ENCODE data around the gene SEPTIN8.

SEPTIN8 gene

GRCh38 chr5:132777209-132778069 is at the start of gene SEPTIN8:
Gene SEPTIN8 (minus strand): TSS chr5:132777239. CDS start chr5:132777137, 102 bp downstream.
- DNase-seq, result no peak

GRCh38 chr5:132826424-132827082 is 49.5 kb upstream of the SEPTIN8 start:
- DNase-seq, result no peak

GRCh38 chr5:132825834-132826391 is 48.9 kb upstream of the SEPTIN8 start:
- DNase-seq, result no peak

- DNase-seq, result no peak
These were observed 48.2 kb upstream of the SEPTIN8 start for GRCh38 chr5:132825033-132825833.

- DNase-seq, result no peak
These were observed 47.4 kb upstream of the SEPTIN8 start for GRCh38 chr5:132824426-132824825.

GRCh38 chr5:132823481-132824050 is 46.5 kb upstream of the SEPTIN8 start:
- DNase-seq, result no peak

GRCh38 chr5:132822650-132823480 is 45.8 kb upstream of the SEPTIN8 start:
- DNase-seq, result no peak

- DNase-seq, result no peak
These were observed 44.8 kb upstream of the SEPTIN8 start for GRCh38 chr5:132821791-132822190.

GRCh38 chr5:132821350-132821749 is 44.3 kb upstream of the SEPTIN8 start:
- no peak for DNase-seq

GRCh38 chr5:132820162-132820754 is 43.2 kb upstream of the SEPTIN8 start:
- peak; percentile 80 for DNase-seq

GRCh38 chr5:132819468-132819867 is 42.4 kb upstream of the SEPTIN8 start:
- no peak for DNase-seq

GRCh38 chr5:132817011-132817410 is 40.0 kb upstream of the SEPTIN8 start:
- DNase-seq, result no peak

- DNase-seq, result no peak
These were observed 39.5 kb upstream of the SEPTIN8 start for GRCh38 chr5:132816554-132816953.

- DNase-seq, result no peak
These were observed 39.0 kb upstream of the SEPTIN8 start for GRCh38 chr5:132816083-132816482.

- no peak for DNase-seq
These were observed 38.4 kb upstream of the SEPTIN8 start for GRCh38 chr5:132815454-132815853.

- DNase-seq, result no peak
These were observed 37.7 kb upstream of the SEPTIN8 start for GRCh38 chr5:132814503-132815294.

- DNase-seq, result no peak
These were observed 36.8 kb upstream of the SEPTIN8 start for GRCh38 chr5:132813599-132814502.

GRCh38 chr5:132812781-132813598 is 36.0 kb upstream of the SEPTIN8 start, which contains the start of gene SOWAHA:
Gene SOWAHA (plus strand): TSS chr5:132813302. CDS start chr5:132813622, 320 bp downstream.
- no peak for DNase-seq
